Kidney (tissue), 14 donors: ENCODE data around the gene POLG. TPM values are rescaled to one million over a fixed set of nuclear protein-coding genes. Genes with fewer than 3 reads are reported as not detected.
A peak's percentile ranks its signal among the peaks of the same experiment; 100 is the strongest.

ENCODE experiments used
- DNase-seq, 5 donors: peaks; one replicate each; pipeline ENCODE4 v3.0.0-alpha.2; 2013 to 2020
- FAIRE-seq: peaks from 2 replicates; lab custom pipeline; 2012; peaks lifted over from hg19 to GRCh38; lab: Jason Lieb, UNC
- H3K27ac ChIP-seq, 2 donors: one replicate each; pipeline ENCODE4 v1.7.0; 2013; ENCODE audit warnings: low read depth in 2 of 2, low read length in 2 of 2, inconsistent platforms in 1 of 2
- H3K27me3 ChIP-seq: one replicate; pipeline ENCODE4 v1.7.1; 2013; ENCODE audit warnings: low read length, inconsistent platforms; ENCODE audit not compliant: control insufficient read depth, insufficient read depth
- H3K36me3 ChIP-seq, 3 donors: one replicate each; pipeline versions ENCODE4 v1.7.0 to v1.7.1; 2013; ENCODE audit warnings: low read length in 3 of 3, control low read depth in 1 of 3, inconsistent platforms in 1 of 3; ENCODE audit not compliant: insufficient read depth in 3 of 3, control insufficient read depth in 2 of 3
- H3K4me1 ChIP-seq, 3 donors: one replicate each; pipeline versions ENCODE4 v1.7.0 to v1.7.1; 2013; ENCODE audit warnings: low read length in 3 of 3, inconsistent platforms in 1 of 3, low read depth in 1 of 3; ENCODE audit not compliant: control insufficient read depth in 2 of 3, insufficient read depth in 2 of 3
- H3K4me3 ChIP-seq, 3 donors: one replicate each; pipeline versions ENCODE4 v1.7.0 to v1.8.1; 2013; ENCODE audit warnings: low read length in 3 of 3, control low read depth in 1 of 3, inconsistent platforms in 1 of 3
- H3K9ac ChIP-seq, 3 donors: one replicate each; pipeline versions ENCODE4 v1.7.0 to v1.7.1; 2013; ENCODE audit warnings: low read length in 3 of 3, control low read depth in 1 of 3, inconsistent platforms in 1 of 3
- H3K9me3 ChIP-seq, 3 donors: one replicate each; pipeline versions ENCODE4 v1.7.0 to v1.7.1; 2013; ENCODE audit warnings: low read length in 3 of 3, control low read depth in 1 of 3, inconsistent platforms in 1 of 3; ENCODE audit not compliant: control insufficient read depth in 2 of 3, insufficient read depth in 1 of 3
- CTCF ChIP-seq: IDR thresholded peaks from 3 replicates; pipeline ENCODE4 v1.5.1; 2012; ENCODE audit warnings: mild to moderate bottlenecking, moderate library complexity, borderline replicate concordance; ENCODE audit not compliant: insufficient read depth; ENCODE audit errors: extremely low read depth
- intact Hi-C: fragments of 100-400 bp; cut with DNase I; formaldehyde crosslinking; loops from one replicate; pipeline ENCODE4 v1.11.1; 2022
- polyA plus RNA-seq: library from polyadenylated mRNA; stranded (reverse); fragments of 350-450 nt; fragmentation: Illumina TruSeq; extraction: RNeasy Lipid Tissue Mini Kit (QIAGEN cat#74804); gene quantifications from one replicate; pipeline ENCODE4 v1.2.3, GENCODE V29; 2014; ENCODE audit warnings: low read depth, low replicate concordance; ENCODE audit not compliant: insufficient read depth
- total RNA-seq: library from RNA; stranded (reverse); fragmentation: NEBNext Ultra II Directional; extraction: Animal tissue kit (Norgen Biotek cat#: 25700); gene quantifications from one replicate; pipeline ENCODE4 v1.2.1, GENCODE V29; 2021
- donor health status: control.
- donor health status: control.
- donor health status: control.
- donor health status: control.
- donor health status: control.
- donor health status: DM: yes; HTN: yes; CAD: no.
- donor health status: Normal renal cell carcinoma (clear cell type).

The POLG gene
- total and polyA plus RNA-seq, 2 donors from 2014 or later, result 28.6 to 72.4 TPM

- no peaks in the 10 kb centered on the region for H3K4me1 ChIP-seq
- H3K27ac ChIP-seq, result no peak overlapping the region
- H3K9me3 ChIP-seq, result no peaks in the 10 kb centered on the region
- intact Hi-C loops, result no loop called here
- peak overlapping the region in 1 of 3 donors; percentile 21 for H3K4me3 ChIP-seq
- peaks cover 54% of the 10 kb centered on the region for H3K27me3 ChIP-seq
- no peak for TF ChIP-seq CTCF
- DNase-seq, result no peak
- no peak overlapping the region for H3K9ac ChIP-seq
- H3K36me3 ChIP-seq, result no peaks in the 10 kb centered on the region
- no peak for FAIRE-seq
Observed at GRCh38 chr15:89377842-89378295, 43.2 kb upstream of the POLG start.

DNA sequence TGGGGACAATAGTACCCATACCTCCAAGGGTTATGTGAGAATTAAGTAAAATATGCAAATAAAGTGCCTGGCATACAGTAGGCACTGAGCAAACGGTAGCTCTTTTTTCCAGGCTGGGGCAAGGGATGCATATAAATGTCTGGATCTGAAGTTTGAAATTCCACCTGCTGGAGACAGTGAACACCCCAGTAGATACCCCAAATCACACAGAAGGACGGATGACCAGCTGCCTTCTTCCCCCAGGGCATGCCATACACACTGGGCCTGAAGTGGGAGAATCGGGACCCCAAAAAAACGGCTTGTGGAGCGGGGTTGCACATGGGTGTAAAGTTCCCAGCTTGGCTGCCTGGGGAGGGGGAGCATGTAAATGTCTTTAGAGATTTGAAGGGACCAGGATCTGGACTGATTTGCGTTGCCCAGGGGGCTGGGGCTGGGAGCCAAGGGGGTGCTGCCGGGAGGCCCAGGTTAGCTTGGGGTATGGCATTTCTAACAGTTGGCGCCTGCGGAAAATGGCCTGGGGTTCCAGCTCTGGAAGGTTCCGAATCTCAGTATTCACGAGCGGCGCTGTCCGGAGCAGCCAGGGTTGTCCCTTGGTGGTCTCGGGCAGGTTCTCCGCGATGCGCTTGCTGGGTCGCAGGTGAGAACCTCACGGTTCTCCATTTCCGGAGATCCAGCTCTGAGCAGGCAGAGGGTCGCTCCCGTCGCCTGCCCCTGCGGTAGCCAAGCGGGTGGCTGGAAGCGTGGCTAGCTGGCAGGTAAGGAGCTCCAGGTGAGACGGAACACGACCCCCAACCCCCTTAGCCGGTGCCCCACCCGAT is 42.6 kb upstream of the POLG start:
- Histone ChIP-seq H3K4me1 (no peaks in the 10 kb centered on the region), H3K9me3 (no peaks in the 10 kb centered on the region), H3K27ac (no peak overlapping the region), H3K36me3 (no peaks in the 10 kb centered on the region), H3K27me3 (peaks cover 60% of the 10 kb centered on the region), H3K9ac (no peak overlapping the region), H3K4me3 (no peak overlapping the region)
- no peak for TF ChIP-seq CTCF
- DNase-seq (no peak), FAIRE-seq (no peak)
- intact Hi-C loops, result no loop called here

- no peak for DNase-seq
- H3K4me1 ChIP-seq, result no peaks in the 10 kb centered on the region
- H3K4me3 ChIP-seq, result no peak overlapping the region
- no peak overlapping the region for H3K27ac ChIP-seq
- intact Hi-C loops, result no loop called here
- TF ChIP-seq CTCF, result no peak
- H3K36me3 ChIP-seq, result no peaks in the 10 kb centered on the region
- peaks cover 65% of the 10 kb centered on the region for H3K27me3 ChIP-seq
- FAIRE-seq, result no peak
- no peaks in the 10 kb centered on the region for H3K9me3 ChIP-seq
- H3K9ac ChIP-seq, result no peak overlapping the region
Observed at GRCh38 chr15:89376388-89376787, 41.8 kb upstream of the POLG start.
